PFSK-1 (cell line): ENCODE results near the gene PRR14.

Experiments
- REST ChIP-seq, 2 experiments: IDR thresholded peaks; 2 replicates each; pipeline versions ENCODE4 v1.6.1 to v1.8.0; 2011 to 2012; ENCODE audit warnings: low read depth in 2 of 2, low read length in 2 of 2, control low read depth in 1 of 2, inconsistent platforms in 1 of 2, mild to moderate bottlenecking in 1 of 2, moderate library complexity in 1 of 2; ENCODE audit not compliant: insufficient read depth in 1 of 2
- SIN3A ChIP-seq: IDR thresholded peaks from 2 replicates; pipeline ENCODE4 v1.6.1; 2012; ENCODE audit warnings: mild to moderate bottlenecking, low read length, moderate library complexity, borderline replicate concordance; ENCODE audit not compliant: insufficient read depth

- TF ChIP-seq REST (IDR thresholded peaks at IDR 0.05; ENCODE audit: insufficient read depth in 1 of 2, low read depth in 2 of 2, low read length in 2 of 2) = no peak
- TF ChIP-seq SIN3A = no peak
Observed at GRCh38 chr16:30665830-30666190, 15.1 kb downstream of the PRR14 start.
